HCT116 (cell line): ENCODE data around the gene MPIG6B.

ENCODE experiments used
- ELF1 ChIP-seq: IDR thresholded peaks from 2 replicates; pipeline ENCODE4 v1.6.1; 2012; ENCODE audit warnings: low read depth, borderline replicate concordance
- EZH2 ChIP-seq: fragments of 200-600 bp; sonication (generic); IDR thresholded peaks from 2 replicates; pipeline ENCODE4 v1.6.1; 2017; ENCODE audit warnings: antibody characterized with exemption, mixed run types
- POLR2A ChIP-seq: IDR thresholded peaks from 2 replicates; pipeline ENCODE4 v1.7.0; 2011; ENCODE audit warnings: borderline replicate concordance; ENCODE audit not compliant: insufficient read depth, insufficient read length; ENCODE audit errors: extremely low read depth
- SIN3A ChIP-seq: IDR thresholded peaks from 2 replicates; pipeline ENCODE4 v1.6.1; 2012; ENCODE audit warnings: low read depth
- YY1 ChIP-seq: IDR thresholded peaks from 2 replicates; pipeline ENCODE4 v1.6.1; 2011; ENCODE audit warnings: low read length, low read depth, moderate library complexity, mild to moderate bottlenecking; ENCODE audit not compliant: insufficient replicate concordance; ENCODE audit errors: extremely low read depth
- TF ChIP-seq, protein P1 (sequence below), 3 experiments: fragments of 200-600 bp in 1 of 3; sonication (generic) in 1 of 3; IDR thresholded peaks in 2 of 3; conservative IDR thresholded peaks in 1 of 3; 2 replicates each; pipeline ENCODE4 v1.5.1; 2012 to 2017; ENCODE audit warnings: low read depth in 2 of 3, low read length in 2 of 3, antibody characterized with exemption in 1 of 3, borderline replicate concordance in 1 of 3, control low read depth in 1 of 3, mild to moderate bottlenecking in 1 of 3, mixed read lengths in 1 of 3, mixed run types in 1 of 3, moderate library complexity in 1 of 3; ENCODE audit not compliant: insufficient read depth in 1 of 3
- TF ChIP-seq, protein P2 (sequence below): IDR thresholded peaks from 2 replicates; pipeline ENCODE4 v1.6.1; 2012; ENCODE audit warnings: low read depth

DNA sequence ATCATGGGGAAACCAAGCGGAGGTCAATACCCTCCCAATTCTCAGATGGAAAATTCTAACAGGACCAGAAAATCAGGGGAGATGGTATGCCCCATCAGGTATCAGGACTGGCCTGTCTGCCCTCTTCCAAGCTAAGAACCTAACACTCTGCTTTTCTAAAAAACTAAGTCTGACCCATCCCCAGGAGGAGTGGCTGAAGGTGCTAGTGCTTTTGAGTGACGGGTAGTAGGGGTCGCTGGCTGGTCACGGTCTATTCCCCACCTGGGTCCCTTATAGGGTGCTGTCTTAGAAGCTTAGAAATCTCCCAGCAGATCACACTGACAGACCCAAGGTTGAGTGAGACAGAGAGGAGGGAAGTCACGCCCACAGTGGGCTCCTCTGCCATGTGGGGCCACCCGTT is 29.6 kb upstream of the MPIG6B start:
- TF ChIP-seq, protein P1, sequence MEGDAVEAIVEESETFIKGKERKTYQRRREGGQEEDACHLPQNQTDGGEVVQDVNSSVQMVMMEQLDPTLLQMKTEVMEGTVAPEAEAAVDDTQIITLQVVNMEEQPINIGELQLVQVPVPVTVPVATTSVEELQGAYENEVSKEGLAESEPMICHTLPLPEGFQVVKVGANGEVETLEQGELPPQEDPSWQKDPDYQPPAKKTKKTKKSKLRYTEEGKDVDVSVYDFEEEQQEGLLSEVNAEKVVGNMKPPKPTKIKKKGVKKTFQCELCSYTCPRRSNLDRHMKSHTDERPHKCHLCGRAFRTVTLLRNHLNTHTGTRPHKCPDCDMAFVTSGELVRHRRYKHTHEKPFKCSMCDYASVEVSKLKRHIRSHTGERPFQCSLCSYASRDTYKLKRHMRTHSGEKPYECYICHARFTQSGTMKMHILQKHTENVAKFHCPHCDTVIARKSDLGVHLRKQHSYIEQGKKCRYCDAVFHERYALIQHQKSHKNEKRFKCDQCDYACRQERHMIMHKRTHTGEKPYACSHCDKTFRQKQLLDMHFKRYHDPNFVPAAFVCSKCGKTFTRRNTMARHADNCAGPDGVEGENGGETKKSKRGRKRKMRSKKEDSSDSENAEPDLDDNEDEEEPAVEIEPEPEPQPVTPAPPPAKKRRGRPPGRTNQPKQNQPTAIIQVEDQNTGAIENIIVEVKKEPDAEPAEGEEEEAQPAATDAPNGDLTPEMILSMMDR (IDR thresholded peaks at IDR 0.05 in 2 of 3, conservative IDR thresholded peaks at IDR 0.05 in 1 of 3; ENCODE audit: borderline replicate concordance in 1 of 3, insufficient read depth in 1 of 3, low read depth in 2 of 3, low read length in 2 of 3), result no peak
- TF ChIP-seq EZH2, result no peak
- TF ChIP-seq, protein P2, sequence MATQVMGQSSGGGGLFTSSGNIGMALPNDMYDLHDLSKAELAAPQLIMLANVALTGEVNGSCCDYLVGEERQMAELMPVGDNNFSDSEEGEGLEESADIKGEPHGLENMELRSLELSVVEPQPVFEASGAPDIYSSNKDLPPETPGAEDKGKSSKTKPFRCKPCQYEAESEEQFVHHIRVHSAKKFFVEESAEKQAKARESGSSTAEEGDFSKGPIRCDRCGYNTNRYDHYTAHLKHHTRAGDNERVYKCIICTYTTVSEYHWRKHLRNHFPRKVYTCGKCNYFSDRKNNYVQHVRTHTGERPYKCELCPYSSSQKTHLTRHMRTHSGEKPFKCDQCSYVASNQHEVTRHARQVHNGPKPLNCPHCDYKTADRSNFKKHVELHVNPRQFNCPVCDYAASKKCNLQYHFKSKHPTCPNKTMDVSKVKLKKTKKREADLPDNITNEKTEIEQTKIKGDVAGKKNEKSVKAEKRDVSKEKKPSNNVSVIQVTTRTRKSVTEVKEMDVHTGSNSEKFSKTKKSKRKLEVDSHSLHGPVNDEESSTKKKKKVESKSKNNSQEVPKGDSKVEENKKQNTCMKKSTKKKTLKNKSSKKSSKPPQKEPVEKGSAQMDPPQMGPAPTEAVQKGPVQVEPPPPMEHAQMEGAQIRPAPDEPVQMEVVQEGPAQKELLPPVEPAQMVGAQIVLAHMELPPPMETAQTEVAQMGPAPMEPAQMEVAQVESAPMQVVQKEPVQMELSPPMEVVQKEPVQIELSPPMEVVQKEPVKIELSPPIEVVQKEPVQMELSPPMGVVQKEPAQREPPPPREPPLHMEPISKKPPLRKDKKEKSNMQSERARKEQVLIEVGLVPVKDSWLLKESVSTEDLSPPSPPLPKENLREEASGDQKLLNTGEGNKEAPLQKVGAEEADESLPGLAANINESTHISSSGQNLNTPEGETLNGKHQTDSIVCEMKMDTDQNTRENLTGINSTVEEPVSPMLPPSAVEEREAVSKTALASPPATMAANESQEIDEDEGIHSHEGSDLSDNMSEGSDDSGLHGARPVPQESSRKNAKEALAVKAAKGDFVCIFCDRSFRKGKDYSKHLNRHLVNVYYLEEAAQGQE, result no peak
- TF ChIP-seq YY1, result no peak
- no peak for TF ChIP-seq SIN3A
- no peak for TF ChIP-seq POLR2A
- TF ChIP-seq ELF1, result no peak
